Stimulated activated CD4-positive, alpha-beta T cell treated with anti-CD3 and anti-CD28 coated beads, Interleukin-12 subunit alpha, Interleukin-12 subunit beta, amount 100 ng/mL, for 24 hours (primary cell): ENCODE results near the gene NDOR1.

Source experiments
- DNase-seq, 2 experiments: peaks; one replicate each; pipeline ENCODE4 v3.0.0-alpha.2; 2020; ENCODE audit warnings: low read depth in 2 of 2

Gene NDOR1

DNA sequence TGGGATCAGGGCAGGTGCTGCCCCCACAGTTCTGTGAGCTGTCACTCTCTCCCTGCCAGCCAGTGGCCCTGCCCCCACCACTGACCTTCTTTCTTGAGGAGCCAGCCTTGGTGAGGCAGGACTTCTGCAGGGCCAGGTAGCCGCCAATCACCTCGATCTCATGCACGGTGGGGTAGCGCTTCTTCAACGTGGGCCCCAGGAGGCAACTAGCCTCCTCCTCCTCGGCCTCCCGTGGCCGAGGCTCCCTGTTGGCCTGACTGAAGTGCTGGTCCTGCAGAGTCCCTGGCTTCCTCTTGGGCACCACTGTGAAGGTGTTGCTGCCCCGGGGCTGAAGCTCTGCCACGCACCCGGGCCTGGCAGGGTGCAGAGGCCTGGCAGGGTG lies 6.6 kb upstream of the NDOR1 start:
- no peak for DNase-seq

DNA sequence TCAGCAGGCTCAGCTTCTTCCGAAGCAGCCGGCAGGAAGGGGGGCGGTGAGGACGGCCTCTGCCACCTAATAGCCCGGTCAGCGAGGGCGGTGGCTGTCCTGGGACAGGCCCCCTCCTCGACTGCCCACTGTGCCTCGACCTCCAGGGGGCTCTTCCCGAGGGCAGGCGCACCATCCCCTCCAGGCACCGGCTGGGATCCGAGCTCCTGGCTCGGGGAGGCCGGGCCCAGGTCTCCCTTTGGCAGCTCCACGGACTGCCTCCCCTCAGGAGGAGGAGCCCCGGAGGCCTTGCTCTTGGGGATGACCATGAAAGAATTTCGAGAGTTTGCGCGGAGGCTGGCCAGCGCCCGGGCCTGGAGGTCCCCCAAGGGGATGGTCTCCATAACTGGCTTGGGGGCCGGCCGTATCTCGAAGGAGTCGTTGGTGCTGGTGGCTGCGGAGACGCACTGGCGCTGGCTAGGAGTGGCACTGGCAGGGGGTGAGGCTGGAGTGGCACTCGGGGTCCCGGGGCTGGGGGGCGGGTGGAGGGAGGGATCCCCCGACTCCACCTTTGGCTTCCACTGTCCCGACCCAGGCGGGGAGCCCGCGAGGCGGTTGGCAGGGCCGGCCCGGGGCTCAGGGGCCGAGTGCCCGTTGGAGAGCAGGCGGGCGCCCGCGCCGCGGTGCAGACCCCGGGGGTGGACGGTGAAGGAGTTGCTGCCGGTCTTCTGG lies 5.9 kb upstream of the NDOR1 start:
- DNase-seq, result no peak

DNA sequence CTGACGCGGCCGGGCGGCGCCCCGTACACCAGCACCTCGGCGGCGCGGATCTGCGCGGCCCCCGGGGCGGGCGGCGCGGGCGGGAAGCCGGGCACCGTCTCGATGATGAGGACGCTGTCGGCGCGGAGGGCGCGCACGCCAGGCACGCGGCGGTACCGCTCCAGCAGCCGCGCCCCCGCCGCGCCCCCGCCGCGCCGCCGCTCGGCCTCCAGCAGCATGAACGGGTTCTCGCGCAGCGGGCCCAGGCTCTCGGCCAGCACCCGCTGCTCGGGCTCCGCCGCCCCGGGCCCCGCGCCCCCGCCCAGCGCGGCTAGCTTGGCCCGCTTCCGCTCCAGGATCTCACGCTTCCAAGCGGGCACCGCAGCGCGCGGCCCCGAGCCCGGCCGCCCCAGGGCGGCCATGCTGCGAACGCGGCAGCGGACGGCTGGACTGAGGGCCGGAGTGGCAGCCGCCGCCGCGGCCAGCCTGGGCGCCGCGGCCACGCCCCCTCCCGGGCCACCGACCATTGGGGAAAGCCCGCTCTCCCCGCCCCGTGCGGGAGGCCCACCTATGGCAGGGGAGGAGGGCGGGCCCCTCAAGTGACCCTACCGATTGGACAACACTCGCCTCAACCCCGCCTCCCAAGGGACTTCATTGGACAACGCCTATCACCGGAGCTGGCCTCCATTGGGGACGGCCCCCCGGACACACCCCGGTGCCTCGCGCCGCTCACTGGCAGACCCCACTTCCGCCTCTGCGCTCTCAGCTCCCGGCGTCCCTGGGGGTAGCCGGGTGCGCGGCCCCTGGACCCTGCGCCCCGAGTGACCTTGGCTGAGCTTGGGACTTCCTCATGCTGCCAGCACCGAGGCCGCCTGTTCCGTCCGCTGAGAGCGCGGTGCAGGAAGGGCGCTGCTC lies 4.9 kb upstream of the NDOR1 start, which contains the start of gene TPRN:
TPRN (minus strand) TSS at position 431 of the 894 bp plus-strand sequence; CDS start at position 401, 30 bp downstream.
- peak; percentile 97 to 99 for DNase-seq

DNA sequence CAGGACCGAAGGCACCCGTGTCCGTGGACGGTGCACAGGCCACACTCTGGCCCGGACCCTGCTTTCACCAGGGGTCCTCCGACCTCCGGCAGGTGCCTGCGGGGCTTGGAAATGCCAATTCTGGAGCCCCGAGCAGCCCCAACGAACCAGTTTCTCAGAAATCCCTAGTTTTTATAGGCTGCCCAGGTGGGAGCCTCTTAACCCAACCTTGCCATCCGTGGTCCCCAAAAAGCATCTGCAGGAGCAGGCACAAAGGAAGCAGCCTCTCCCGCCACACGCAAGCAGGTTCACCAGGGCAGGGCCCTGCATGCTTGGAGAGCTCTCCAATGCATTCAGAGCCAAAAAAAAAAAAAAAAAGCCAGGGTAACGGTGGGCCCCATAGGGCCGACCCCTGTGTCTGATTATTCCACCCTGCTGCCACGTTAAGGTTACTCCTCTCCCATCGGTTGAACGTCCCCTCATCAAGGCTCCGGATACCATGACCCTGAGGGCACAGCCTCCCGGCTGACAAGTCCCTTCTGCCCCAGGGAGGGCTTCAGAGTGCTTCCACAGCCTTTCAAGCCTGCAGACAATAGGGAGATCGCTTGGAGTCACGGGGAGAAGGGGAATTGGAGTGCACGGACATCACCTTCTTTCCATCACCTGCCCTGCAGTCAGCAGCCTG lies 4.2 kb upstream of the NDOR1 start:
- DNase-seq, result no peak

DNA sequence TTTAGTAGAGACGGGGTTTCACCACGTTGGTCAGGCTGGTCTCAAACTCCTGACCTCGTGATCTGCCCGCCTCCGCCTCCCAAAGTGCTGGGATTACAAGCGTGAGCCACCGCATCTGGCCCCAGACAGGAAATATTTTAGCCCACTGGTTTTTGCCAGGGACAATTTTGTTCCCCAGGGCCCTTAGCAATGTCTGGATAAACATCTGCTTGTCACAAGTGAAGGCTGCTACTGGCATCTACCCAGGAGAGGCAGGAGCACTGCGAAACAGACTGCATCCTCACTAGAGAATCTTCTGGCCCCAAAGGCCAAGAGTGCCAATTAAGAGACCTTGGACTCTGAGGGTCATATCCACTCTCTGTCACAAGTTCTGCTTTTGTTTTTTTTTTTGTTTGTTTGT lies 2.5 kb upstream of the NDOR1 start:
- DNase-seq, result no peak

DNA sequence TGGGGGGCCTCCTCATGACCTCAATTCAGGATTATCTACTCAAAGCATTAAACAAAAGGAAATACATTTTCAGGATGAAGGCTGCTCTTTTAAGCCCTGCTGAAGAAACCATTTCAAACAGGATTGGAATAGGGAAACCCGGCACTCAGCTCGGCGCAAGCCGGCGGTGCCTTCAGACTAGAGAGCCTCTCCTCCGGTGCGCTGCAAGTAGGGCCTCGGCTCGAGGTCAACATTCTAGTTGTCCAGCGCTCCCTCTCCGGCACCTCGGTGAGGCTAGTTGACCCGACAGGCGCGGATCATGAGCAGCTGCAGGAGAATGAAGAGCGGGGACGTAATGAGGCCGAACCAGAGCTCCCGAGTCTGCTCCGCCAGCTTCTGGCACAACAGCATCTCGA lies 772 bp upstream of the NDOR1 start:
- no peak for DNase-seq

DNA sequence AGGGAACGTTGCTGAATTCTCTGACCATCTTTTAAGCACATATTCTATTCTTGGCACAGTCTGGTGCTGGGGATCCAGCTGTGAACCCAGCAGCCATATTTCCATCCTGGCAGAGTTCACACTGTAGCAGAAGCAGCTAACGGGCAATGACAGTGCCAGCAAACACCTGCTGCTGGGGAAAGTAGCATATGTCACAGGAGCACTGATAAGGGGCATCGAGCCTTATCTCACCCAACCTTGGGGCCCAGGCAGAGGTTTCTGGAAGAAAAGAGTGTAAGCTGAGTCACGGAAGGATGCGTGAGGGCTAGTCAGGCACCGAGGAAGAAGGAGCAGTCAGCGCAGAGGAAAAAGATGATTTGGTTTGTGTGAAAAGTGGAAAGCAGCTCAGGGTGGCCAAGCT lies 1.1 kb downstream of the NDOR1 start:
- DNase-seq, result no peak

DNA sequence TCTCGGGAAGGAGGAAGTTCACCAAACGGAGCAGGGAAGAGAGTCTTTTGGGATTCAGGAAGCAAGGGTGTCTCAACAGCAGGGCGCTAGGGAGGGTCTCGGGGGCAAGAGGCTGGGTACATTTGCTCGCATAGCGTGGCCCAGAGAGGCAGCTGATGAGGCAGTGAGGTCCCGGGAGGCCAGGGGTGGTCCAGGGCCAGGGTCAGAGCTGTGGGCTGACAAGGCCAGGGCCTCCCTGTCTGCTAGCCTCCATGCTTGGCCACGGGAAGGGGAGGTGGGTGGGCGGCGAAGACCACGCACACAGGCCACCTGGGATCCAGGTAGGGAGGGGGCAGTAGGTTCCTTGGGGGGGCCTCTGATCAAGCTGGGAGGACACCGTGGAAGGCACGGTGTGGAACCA lies 6.0 kb downstream of the NDOR1 start:
- no peak for DNase-seq

DNA sequence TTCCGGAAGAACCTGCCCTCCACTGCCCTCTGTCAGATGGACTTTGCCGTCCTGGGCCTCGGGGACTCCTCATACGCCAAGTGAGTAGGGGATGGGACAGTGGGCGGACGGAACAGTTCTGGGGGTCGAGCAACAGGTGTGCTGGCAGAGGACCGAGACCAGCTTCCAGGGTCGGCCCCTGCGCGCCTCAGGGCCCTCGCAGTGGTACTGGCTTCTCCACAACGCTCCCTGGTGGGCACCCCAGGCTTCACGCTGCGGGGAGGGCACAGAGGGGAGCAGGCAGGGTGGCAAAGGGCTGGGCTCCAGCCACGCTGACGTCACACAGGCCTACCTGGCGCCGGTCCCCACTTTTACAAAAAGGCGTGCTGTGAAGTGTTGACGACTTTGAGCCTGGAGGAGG lies 7.0 kb downstream of the NDOR1 start:
- no peak for DNase-seq

DNA sequence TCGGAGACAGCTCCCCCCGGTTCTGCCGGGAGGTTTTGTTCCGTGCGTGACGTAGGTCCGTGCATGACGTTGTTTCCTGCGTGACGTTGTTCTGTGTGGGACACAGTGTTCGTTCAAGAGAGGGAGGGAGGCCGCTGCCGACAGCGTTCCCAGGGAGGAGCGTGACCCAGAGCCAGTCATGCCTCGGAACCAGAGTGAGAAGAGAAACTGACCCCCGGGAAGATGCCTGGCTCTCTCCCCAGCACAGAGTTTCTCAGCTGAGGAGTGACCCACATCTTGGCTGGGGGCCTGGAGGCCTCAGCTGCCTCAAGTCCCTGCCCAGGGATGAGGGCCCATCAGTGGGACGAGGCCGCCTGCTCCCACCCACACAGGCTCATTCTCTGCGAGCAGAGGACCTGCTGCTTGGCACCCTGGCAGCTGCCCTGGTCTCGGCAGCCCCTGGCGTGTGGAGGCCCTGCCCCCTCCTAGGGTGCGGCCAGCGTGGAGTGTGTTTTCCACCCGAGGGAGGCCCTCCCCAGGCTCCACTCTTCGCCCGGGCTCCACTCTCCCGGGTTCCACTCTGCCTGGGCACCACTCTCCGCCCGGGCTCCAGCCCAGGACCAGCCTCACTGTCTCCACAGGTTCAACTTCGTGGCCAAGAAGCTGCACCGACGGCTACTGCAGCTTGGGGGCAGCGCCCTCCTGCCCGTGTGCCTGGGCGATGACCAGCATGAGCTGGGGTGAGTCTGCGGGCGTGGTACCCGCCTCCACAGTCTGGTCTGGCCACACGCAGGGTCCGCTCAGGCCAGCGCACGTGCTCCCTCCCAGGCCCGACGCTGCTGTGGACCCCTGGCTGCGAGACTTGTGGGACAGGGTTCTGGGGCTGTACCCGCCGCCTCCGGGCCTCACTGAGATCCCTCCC lies 7.9 kb downstream of the NDOR1 start:
- no peak for DNase-seq

DNA sequence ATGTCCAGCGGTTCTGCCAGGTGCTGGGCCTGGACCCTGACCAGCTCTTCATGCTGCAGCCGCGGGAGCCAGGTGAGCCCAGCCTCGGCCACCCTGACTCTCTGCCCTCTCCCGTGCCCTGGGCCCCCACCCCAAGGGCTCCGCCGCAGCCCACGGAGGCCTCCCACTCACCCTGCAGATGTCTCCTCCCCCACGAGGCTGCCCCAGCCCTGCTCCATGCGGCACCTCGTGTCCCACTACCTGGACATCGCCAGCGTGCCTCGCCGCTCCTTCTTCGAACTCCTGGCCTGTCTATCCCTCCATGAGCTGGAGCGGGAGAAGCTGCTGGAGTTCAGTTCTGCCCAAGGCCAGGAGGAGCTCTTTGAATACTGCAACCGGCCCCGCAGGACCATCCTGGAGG lies 9.1 kb downstream of the NDOR1 start:
- no peak for DNase-seq

DNA sequence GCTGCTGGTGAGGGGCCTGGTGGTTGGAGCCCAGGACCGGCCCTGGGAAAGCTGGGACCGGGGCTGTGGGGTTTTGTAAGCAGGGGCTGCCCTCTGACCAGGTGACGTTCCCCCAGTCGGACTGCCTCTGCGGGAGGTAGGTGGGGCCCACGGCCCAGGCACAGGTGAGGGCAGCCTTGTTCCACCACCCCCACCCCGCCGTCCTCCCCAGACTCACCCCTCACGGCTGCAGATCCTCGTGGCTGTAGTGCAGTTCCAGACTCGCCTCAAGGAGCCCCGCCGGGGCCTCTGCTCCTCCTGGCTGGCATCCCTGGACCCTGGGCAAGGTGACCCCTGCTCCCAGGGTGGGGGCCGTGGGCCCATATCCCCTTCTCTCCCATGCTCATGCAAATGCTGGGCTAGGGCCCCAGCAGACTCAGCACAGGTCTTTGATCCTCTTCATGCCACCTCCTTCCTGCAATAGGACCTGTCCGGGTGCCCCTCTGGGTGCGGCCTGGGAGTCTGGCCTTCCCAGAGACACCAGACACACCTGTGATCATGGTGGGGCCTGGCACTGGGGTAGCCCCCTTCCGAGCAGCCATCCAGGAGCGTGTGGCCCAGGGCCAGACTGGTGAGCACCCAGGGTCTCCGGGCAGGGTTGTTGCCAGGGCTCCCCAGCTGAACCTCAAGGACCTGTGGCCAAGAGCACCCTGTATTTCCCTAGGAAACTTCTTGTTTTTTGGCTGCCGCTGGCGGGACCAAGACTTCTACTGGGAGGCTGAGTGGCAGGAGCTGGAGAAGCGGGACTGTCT lies 9.9 kb downstream of the NDOR1 start:
- DNase-seq, result no peak

DNA sequence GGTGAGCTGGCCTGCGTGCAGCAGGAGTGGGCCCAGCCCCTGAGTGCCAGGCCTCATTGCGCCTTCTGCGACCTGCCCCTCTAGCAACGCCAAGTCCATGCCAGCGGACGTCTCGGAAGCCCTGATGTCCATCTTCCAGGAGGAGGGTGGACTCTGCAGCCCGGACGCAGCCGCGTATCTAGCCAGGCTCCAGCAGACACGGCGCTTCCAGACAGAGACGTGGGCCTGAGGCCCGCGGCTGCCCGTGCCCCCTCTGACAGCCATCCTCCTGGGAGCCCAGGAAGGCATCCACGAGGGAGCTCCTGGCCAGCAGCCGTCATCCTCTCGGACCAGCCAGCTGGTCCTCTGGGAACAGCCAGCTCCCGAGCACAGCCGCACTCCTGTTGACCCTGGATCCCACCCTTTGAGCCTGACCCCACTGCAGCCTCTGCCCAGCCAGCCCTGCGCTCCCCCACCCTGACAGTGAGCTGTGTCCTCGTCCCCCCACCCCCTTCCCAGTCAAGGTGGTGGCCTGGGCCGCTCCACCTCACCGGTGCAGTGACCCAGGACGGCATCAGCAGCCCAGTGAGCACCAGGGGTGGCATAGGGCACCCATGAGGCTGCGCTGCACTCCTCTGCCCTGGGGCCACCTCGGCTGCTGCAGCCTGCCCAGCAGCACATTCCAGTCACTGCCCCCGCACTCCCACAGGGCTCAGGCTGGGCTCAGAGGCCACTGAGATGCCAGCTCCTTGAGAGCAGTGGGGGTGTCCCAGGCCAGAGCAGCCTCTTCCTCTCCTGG lies 10.9 kb downstream of the NDOR1 start:
- DNase-seq, result no peak

DNA sequence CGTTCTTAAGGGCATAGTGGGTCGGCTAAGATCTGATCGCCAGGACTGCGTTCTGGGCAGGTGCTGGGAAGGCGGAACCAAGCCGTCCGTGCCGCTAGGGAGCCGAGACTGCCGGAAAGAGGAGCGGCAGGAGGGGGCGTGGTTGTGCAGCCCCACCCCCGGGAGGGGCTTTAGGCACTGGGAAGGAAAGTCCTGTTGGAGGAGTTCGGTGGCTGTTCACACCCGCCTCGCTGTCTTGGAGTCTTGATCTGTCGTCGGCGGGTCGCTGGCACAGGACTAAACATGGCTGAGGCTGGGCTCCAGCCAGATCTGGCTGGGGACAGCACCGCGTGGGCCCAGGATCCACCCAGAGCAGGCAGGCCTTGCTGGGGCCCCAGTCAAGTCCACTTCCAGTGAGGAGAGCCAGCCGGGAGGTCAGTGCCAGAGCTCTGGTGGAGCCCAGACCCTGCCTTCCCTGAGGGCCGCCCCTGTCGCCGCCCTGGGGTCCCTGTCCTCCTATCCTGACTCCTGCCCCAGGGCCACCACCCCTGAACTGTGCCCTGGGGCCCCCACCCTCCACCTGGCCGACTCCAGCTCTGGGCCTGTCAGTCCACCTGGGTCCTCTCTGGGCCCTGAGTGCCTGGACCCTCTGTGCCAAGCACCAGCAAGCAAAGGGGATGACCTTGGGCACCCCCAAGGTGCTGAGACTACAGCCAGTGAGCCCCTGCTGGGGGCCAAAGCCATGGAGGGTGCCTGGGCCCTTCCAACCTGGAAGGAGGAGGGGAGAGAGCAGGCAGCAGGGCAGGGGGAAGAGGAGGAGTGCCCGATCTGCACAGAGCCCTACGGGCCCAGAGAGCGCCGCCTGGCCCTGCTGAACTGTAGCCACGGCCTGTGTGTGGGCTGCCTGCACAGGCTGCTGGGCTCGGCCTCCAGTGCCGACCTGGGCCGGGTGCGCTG lies 12.0 kb downstream of the NDOR1 start:
- no peak for DNase-seq

DNA sequence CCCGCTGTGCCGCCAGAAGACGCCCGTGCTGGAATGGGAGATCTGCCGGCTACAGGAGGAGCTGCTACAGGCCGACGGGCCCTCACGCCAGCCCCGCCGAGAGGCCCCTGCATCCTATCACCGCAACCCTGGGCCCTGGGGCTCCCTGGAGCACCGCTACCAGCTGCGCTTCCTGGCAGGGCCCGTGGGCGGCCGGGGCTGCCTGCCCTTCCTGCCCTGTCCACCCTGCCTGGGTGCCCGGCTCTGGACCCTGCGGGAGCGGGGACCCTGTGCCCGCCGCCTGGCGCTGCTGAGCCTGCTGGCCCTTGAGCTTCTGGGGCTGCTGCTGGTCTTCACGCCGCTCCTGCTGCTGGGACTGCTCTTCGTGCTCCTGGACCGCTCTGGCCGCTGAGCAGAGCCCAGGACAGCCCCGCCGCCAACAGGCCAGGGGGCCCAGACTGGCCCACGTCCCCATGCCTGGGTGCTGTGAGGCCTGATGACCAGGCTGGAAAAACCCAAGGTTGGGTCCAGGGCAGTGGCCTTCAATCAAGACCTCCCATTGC lies 12.8 kb downstream of the NDOR1 start:
- no peak for DNase-seq

DNA sequence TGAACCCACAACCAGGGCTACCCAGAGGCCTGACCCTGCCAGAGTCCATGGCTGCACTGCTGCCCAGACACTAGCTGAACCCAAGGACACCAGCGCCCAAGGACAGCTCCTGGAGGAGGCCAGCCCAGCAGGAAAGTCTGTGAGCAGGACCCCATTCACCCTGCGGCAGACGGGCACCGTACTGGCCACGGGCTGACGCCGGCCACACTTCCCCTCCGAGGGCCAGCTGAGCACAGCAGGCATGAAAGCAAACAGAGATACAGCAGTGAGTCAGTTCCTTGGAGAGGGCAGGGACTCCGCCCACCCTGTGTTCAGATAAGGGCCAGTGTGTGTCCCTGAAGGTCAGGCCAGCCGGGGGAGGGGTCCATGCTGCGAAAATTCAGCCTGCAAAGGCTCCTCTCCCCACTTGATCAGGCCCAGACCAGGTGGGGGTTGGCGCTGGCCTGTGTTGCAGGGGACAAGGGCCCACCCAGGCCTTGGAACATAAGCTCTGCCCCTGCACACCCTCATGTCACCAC lies 13.3 kb downstream of the NDOR1 start:
- no peak for DNase-seq

DNA sequence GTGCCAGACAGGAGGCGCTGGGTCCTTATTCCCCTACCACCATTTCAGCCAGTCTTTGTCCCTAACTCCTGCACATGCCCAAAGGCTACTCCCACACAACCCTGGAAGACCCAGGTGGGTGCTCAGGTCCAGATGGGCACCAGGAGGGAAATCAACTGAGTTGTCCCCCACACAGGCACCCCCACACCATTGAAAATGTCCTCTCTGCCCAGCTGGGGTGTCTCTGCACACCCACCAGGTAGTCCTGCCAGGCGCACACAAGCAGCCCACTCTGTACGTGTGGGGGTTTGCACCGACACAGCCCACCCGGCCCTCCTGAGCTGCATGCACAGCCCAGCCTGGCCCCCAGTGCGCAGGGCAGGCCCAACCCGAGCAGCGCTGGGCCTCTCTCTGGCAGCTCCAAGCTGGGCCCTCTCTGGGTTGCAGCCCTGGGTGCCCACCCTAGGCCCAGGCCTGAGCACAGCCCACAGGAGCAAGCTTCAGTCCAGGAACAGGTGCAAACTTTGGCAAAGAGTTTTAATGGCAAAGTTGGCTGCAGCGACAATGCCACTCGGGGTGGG lies 14.3 kb downstream of the NDOR1 start:
- no peak for DNase-seq
